Measurements from ENCODE around the gene WNK1.
"Not testable (repeated sequence)": the region's sequence is repeated elsewhere in the genome, so short reads cannot be mapped to it uniquely, and the experiment has no call there.

The WNK1 gene

DNA sequence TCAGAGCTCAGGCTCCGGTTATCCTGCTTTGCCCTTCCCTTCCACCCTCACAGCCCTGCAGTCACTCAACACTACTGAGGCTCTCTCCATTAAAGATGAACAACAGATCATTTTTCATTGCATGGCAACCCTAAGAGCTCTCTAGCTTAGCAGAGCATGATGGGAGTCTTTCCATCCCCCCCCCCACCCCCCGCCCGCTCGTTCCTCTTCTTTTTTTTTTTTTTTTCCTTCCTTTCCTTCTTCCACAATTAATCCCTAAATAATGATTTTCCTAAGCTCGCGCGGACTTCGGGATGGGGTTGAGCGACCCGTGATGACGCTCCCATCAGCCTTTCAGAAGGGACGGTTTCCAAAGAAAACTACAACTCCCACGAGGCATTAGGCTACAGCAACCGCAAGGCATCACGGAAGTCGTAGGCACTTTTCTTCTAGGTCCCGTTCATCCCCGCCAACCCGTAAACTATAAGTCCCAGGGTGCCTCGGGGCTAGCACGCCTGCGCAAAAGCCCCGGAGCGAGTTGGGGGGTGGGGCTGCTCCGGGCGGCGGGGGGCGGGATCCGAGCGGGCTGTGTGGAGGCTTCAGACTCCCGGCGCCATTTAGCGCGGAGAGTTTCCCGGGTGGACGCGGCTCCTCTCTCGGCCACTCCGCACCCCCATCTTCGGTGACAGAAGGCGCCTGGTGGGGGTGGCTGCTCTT is at the start of gene WNK1:
TSS of gene WNK1 (plus strand) at position 581 of the 696 bp plus-strand sequence. CDS start 987 bp downstream, outside the sequence.
- DNase-seq (ENCODE audit: low read depth in 2 of 2), result peak; percentile 95 to 97

DNA sequence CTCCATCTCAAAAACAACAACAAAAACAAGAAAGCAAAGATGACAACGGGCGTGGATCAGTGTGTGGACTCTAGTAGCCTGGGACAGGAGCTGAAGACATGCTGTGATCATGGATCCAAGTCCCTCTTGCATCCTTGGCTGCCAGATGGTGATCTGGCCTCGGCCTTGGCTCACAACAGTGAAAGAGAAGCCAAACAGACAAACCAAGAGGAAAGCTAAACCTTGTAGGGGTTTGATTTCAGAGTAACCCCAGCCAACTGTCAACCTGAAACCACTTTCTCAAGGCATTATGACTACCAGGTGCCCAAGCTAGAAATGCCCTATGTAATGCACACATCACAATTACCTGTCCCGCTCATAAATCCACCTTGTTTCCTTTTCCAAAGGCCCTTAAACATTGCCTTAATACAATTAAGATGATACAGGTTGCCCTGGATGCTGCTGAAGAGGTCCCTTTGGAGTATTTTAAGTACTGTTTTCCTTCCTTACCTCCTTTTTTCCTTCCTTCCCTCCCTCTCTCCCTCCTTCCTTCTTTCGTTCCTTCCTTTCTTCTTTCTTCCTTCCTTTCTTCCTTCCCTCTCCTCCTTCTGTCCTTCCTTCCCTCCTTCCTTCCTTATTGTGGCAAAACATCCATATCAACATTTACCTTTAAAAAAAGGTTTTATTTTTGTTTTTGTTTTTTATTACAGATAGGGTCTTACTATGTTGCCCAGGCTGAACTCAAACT is 47.7 kb upstream of the WNK1 start:
- no peak for DNase-seq (ENCODE audit: low read depth in 2 of 2)

DNA sequence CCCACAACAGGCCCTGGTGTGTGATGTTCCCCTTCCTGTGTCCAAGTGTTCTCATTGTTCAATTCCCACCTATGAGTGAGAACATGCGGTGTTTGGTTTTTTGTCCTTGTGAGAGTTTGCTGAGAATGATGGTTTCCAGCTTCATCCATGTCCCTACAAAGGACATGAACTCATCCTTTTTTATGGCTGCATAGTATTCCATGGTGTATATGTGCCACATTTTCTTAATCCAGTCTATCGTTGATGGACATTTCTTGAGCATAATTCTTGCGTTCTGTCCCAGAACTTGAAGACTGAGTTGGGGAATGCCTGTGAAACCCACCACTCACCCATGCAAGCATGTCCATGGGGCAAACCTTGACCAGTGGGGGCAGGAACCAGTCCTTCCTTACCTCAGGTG is 44.3 kb upstream of the WNK1 start:
- not testable (repeated sequence) for DNase-seq (ENCODE audit: low read depth in 2 of 2)

- no peak for DNase-seq (ENCODE audit: low read depth in 2 of 2)
Observed at GRCh38 chr12:709455-710020, 42.8 kb upstream of the WNK1 start.

DNA sequence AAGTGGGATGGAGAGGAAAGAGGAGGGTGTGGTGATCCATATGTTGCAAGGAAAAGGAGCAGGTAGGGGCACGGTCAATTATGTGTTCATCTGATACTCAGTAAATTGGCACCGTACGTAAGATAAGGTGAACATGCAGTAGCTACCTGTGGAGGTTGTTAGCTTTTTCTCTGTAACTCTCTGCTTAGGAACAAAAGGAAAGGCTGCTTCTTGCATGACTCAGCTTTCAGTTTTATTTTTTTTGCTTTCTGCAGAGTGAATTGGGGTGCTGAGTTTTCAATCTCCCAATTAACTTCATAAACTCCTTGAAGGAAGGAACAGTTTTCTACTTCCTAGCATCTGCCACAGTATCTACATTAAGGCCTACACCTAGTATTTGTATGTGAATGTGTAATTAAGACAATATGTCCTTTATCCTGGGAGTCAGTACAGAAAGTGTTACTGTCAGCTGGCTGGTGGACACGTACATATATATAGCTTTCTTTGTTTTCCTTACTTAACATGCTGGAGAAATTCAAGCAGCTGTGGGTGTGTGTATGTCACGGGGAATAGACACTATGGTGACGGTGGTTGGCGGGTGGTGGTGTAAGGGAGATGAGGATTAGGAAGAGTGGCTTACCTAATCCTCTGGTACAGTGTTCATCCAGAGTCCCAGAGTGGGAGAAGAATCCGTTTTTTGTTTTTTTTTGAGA is 40.1 kb upstream of the WNK1 start:
- no peak for DNase-seq (ENCODE audit: low read depth in 2 of 2)

GRCh38 chr12:713281-713875 is 39.0 kb upstream of the WNK1 start:
- peak in 1 of 2 donors; percentile 19 for DNase-seq (ENCODE audit: low read depth in 2 of 2)

GRCh38 chr12:716506-716905 is 35.9 kb upstream of the WNK1 start:
- DNase-seq (ENCODE audit: low read depth in 2 of 2), result peak in 1 of 2 donors; percentile 44

DNA sequence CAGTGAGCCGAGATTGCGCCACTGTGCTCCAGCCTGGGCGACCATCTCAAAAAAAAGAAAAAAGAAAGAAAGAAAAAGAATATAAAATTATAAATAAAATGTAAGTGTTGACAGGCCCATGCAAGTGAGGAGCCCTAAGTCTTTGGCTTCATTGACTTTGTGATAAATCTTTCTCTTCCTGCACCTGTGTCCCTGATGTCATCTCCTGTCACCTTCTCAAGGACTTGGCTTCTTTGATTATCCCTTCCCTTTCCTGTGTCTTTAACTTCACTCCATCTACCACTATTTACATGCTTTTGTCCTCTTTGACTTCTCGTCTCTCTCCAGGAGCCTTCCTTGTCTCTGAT is 33.6 kb upstream of the WNK1 start:
- no peak for DNase-seq (ENCODE audit: low read depth in 2 of 2)

GRCh38 chr12:720231-720941 is 32.0 kb upstream of the WNK1 start:
- DNase-seq (ENCODE audit: low read depth in 2 of 2), result no peak

GRCh38 chr12:724194-724855 is 28.1 kb upstream of the WNK1 start:
- DNase-seq (ENCODE audit: low read depth in 2 of 2), result no peak

DNA sequence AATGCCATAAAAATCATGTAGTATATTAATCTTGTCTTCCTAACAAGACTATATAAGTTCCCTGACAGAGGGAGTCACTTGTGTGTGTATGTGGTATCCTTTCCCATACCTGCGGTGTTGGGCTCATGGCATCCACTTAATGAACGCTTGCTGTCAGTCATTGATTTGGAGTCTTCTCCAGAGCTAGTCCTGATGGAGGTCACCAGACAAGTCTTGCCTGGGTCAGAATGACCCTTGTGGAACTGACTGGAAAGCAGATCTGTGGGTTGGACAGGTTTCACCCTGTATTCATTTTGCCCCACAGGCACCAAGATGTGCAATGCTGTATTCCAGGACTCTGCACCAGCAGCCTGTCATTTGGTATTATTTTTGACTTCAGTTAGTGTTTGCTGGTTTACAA is 27.3 kb upstream of the WNK1 start:
- DNase-seq (ENCODE audit: low read depth in 2 of 2), result no peak

- no peak for DNase-seq (ENCODE audit: low read depth in 2 of 2)
Observed at GRCh38 chr12:726281-727140, 25.9 kb upstream of the WNK1 start.

DNA sequence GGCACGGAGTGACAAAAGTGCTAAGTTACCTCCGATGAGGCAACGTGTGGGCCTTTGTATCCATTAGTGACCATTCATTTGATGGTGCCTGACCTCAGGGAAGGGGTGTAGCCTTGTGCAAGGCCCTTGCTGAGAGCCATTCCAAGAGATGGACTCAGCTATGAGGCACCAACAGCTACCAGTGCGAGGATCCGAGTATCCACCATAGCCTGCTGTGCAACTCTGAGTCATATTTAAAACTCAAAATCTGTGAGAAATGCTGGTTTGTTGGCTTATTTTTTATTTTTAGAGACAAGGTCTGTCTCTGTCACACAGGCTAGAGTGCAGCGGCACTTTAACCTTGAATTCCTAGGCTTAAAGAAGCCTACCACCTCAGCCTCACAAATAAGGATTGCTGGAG is 25.1 kb upstream of the WNK1 start:
- no peak for DNase-seq (ENCODE audit: low read depth in 2 of 2)

DNA sequence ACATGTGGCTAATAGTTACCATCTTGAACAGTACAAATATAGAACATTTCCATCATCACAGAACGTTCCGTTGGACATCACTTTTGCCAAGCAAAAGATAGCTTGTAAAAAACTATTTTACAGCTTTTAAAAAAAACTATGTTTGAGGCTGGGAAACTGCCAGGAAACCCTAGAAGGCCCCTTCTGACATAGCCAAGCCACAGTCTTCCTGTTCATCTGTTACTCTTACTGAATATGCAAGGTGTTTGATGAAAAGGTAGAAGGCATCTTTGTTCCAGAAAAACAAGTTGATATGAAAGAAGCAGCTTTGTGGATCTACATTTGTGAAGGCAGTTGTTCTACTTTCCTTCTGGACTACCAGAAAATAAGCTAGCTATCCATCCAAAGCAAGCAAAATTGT is 23.6 kb upstream of the WNK1 start:
- DNase-seq (ENCODE audit: low read depth in 2 of 2), result no peak

DNA sequence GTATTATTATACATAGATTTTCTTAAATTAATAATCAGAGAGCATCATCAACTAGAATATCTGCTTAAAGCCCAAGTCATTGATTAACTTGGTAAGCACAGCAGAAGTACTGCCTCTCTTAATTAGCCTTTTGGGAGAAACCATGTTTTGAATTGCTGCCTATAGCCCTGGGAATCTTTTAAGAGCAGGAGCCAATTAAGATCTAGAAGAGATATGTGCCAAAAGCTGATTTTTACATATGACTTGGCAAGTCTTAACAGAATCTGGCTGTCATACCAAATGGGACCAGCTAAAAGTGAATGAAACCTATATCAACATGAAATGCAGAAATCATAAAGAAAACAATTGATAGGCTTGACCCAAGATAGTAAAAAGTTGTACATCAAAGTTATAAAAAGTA is 23.2 kb upstream of the WNK1 start:
- no peak for DNase-seq (ENCODE audit: low read depth in 2 of 2)

- DNase-seq (ENCODE audit: low read depth in 2 of 2), result no peak
Observed at GRCh38 chr12:730550-730949, 21.8 kb upstream of the WNK1 start.

DNA sequence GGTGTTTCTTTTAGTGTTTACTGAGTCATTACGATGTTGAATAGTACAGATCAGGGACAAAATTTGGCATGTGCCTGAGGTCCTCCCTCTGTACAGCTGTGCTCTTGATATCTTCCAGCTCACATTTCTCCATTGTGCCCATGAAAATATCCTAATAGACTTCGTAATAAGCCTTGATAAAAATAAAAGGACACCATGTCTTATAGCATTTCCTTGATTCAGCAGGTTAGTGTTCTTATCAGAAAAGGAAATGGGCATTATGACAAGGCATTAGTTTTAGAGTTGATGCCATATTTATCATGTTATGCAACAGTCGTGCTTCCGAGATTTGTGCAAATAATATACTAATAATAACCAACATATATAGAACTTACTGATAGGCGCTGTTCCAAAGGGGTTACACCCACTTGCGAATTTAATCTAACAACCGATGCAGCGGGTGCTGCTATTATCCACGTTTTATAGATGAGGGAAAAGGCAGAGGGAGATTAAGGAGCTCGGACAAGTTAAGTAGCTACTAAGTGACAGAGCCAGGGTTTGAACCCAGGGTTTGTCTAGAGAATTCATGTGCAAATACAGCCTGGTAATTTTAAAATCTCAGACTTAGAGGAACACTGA is 15.1 kb upstream of the WNK1 start:
- no peak for DNase-seq (ENCODE audit: low read depth in 2 of 2)

GRCh38 chr12:738712-739111 is 13.7 kb upstream of the WNK1 start:
- no peak for DNase-seq (ENCODE audit: low read depth in 2 of 2)

GRCh38 chr12:739349-739748 is 13.0 kb upstream of the WNK1 start:
- no peak for DNase-seq (ENCODE audit: low read depth in 2 of 2)

DNA sequence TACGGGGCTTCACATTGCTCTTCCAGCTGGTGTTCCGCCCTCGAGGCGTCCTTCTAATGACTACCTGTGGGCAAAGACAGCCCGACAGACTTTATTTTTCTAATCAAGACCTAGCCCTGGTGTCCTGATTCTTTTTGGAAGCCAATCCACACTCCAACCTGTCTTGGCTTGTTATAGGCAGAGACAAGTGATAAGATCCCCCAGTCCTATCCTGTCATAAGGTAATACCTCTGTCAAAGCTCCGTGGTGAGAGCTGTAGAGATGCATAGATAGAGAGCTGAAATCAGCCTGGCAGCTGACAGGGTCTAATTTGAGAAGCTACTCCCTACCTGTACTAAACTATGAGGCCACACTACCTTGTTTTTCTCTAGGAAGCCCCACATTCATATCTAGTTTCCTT is 11.5 kb upstream of the WNK1 start:
- no peak for DNase-seq (ENCODE audit: low read depth in 2 of 2)

Measured in stimulated activated CD8-positive, alpha-beta memory T cell treated with anti-CD3 and anti-CD28 coated beads, Interleukin-15, amount 100 ng/mL, for 4 hours (primary cell).